T-helper 1 cell treated with Interleukin-12 subunit alpha and Interleukin-12 subunit beta and Interleukin-4 antibody, amounts not matched to agents 30 ng/mL and 1 ng/mL, for 36 hours (primary cell): ENCODE measurements around the gene SHLD2. TPM values are rescaled to one million over a fixed set of nuclear protein-coding genes. Genes with fewer than 3 reads are reported as not detected.
"Not testable (repeated sequence)": the region's sequence is repeated elsewhere in the genome, so short reads cannot be mapped to it uniquely, and the experiment has no call there.

Experiments used
- intact Hi-C: fragments of 100-400 bp; cut with micrococcal nuclease; formaldehyde crosslinking; loops from one replicate; pipeline ENCODE4 v1.15.1; 2024
- total RNA-seq: library from RNA; stranded (reverse); gene quantifications from 2 replicates; pipeline ENCODE4 v1.2.3, GENCODE V29; 2022

The SHLD2 gene
- total RNA-seq, 1 donor from 2014 or later = 34.7 TPM

GRCh38 chr10:87211848-87212247 is 116.8 kb downstream of the SHLD2 start:
- intact Hi-C loops = not testable (repeated sequence)

- intact Hi-C loops = not testable (repeated sequence)
Measured at GRCh38 chr10:87213150-87213765, 118.3 kb downstream of the SHLD2 start.

GRCh38 chr10:87213806-87214205 is 118.8 kb downstream of the SHLD2 start:
- intact Hi-C loops = not testable (repeated sequence)

- intact Hi-C loops = not testable (repeated sequence)
Measured at GRCh38 chr10:87216120-87216519, 121.1 kb downstream of the SHLD2 start.

- intact Hi-C loops = not testable (repeated sequence)
Measured at GRCh38 chr10:87219370-87219769, 124.4 kb downstream of the SHLD2 start.

GRCh38 chr10:87222789-87223188 is 127.8 kb downstream of the SHLD2 start:
- intact Hi-C loops = not testable (repeated sequence)

GRCh38 chr10:87225148-87225547 is 130.1 kb downstream of the SHLD2 start, which contains the start of gene NUTM2A:
Gene NUTM2A (plus strand): TSS chr10:87225448. CDS start chr10:87225831, 383 bp downstream.
- intact Hi-C loops = not testable (repeated sequence)

GRCh38 chr10:87228247-87228646 is 133.2 kb downstream of the SHLD2 start:
- intact Hi-C loops = not testable (repeated sequence)

- intact Hi-C loops = not testable (repeated sequence)
Measured at GRCh38 chr10:87229211-87229610, 134.2 kb downstream of the SHLD2 start.

GRCh38 chr10:87234854-87235253 is 139.8 kb downstream of the SHLD2 start:
- intact Hi-C loops = not testable (repeated sequence)

- intact Hi-C loops = not testable (repeated sequence)
Measured at GRCh38 chr10:87237244-87237643, 142.2 kb downstream of the SHLD2 start.

GRCh38 chr10:87239346-87239808 is 144.4 kb downstream of the SHLD2 start:
- intact Hi-C loops = not testable (repeated sequence)

Other genes with a start within 250 kb of the SHLD2 start
- gene MMRN2, start 137.6 kb upstream of the SHLD2 start, total RNA-seq = not detected in 2 replicates
- 0.29 TPM in 1 of 2 replicates, not detected in the other for gene SNCG, start 136.6 kb upstream of the SHLD2 start, total RNA-seq
- not detected in 2 replicates for gene ADIRF, start 126.7 kb upstream of the SHLD2 start, total RNA-seq
- gene FAM25A, start 74.9 kb upstream of the SHLD2 start, total RNA-seq = not detected in 2 replicates
- gene GLUD1, start 363 bp upstream of the SHLD2 start, total RNA-seq = 108 and 110 TPM in 2 replicates
- gene NUTM2A, start 130.2 kb downstream of the SHLD2 start, total RNA-seq = 0.12 and 0.80 TPM in 2 replicates